Right forelimb (tissue), 1 donor: ENCODE results near the gene PLPP1.
A peak's percentile ranks its signal among the peaks of the same experiment; 100 is the strongest.

Experiments used
- DNase-seq: peaks from one replicate; pipeline ENCODE4 v3.0.0-alpha.2; 2018

The PLPP1 gene

GRCh38 chr5:55534436-55535198 is at the start of gene PLPP1:
Gene PLPP1 (minus strand): TSS chr5:55534964. CDS start chr5:55534629, 335 bp downstream.
- DNase-seq: peak; percentile 97

GRCh38 chr5:55583578-55583977 is 48.8 kb upstream of the PLPP1 start:
- no peak for DNase-seq

- DNase-seq: no peak
Observed at GRCh38 chr5:55582256-55582655, 47.5 kb upstream of the PLPP1 start.

GRCh38 chr5:55580042-55580441 is 45.3 kb upstream of the PLPP1 start:
- DNase-seq: no peak

- DNase-seq: no peak
Observed at GRCh38 chr5:55578771-55579170, 44.0 kb upstream of the PLPP1 start.

DNA sequence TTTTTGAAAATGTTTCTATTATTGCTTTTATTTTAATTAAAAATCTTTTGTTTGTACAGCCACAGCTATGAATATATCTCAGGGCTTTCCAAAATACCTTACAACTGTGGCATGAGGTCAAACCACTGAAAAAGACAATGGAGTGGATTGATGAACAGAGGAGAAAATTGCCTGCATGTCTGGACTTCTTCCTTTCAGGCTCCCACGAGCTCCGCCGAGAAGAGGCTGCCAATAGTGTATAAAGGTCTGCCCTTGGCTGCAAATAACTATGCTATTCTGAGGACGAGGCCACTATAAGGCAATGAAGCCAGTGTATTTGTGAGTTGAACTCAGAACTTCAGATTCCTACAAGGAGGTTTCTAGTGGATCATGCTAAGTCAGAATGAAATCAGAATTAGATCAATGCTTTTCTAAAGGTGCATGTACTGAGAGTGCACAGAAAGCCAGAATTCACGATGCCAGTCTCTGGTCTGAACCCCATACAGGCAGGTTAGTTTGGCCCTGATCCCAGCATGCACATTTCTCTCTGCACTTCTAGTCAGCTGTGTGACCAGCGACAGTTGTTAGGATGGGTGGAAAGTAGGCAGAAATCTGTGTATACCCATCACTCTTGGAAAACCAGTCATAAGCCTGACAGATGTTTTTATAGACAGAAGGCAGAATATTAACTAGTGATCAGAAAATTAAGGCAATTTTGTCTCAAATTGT is 42.7 kb upstream of the PLPP1 start:
- DNase-seq: no peak

DNA sequence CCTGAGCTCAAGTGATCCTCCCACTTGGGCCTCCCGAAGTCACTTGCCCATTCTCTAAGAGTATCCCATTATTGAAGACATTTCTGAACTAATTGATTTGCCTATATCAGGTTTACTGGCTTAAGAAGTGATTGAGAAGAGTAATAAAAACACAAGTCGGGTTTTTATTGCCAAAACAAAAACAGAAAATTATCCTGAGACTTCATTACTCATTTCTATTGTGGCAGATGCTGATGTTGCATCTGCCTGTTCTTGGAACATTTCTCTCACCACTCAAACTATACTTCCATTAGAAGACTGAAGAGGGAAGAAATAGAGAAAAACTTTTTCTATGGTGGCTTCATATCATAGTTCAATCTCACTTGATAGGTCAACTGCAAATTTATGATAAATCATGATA is 41.9 kb upstream of the PLPP1 start:
- no peak for DNase-seq

DNA sequence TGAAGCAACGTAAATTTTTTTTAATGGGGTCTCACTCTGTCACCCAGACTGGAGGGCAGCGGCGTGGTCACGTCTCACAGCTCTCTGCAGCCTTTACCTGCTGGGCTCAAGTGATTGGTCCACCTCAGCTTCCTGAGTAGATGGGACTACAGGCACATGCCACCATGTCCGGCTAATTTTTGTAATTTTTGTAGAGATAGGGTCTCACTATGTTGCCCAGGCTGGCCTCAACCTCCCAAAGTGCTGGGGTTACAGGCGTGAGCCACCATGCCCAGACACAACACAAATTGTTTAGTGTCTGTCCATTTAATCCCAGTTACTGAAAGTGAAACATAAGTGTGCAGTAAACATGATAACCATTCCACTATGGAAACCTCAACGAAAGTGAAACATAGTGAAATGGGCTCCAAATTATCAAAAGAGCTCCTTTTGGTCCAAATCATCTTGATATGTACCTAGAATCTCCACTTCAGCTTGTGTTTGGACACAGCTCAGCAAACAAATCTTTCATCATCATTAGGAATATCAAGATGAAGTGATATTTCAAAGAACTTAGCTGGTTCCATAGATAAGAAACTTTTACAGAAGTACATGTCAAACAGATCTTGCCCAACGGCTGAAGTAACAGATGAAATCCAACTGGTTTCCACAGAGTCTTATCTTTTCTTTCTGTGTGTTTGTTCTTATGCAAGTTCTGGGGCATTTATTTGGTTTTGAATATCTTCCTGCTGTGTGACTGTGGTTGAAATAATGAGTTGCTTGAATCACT is 41.2 kb upstream of the PLPP1 start:
- DNase-seq: no peak

- DNase-seq: no peak
Observed at GRCh38 chr5:55572600-55572999, 37.8 kb upstream of the PLPP1 start.

DNA sequence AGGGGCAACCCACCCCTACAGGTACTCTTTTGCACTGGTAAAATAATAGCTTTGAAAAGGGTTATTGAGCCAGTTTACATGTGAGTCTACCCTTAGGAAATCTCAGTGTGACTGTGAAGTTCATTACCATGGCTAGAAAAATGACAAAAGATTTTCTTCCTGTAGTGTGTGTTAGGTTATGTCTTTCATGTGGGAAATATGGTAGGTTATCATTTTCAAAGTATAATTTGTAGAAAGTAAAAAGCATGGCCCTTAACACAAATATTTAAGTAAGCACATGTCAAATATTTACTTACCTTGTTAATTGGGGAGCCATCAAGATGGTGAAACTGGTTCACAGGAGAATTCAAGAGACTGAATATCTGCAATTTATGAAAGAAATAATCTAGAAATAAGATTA is 37.3 kb upstream of the PLPP1 start:
- no peak for DNase-seq

GRCh38 chr5:55570570-55570969 is 35.8 kb upstream of the PLPP1 start:
- DNase-seq: no peak

- no peak for DNase-seq
Observed at GRCh38 chr5:55570026-55570425, 35.3 kb upstream of the PLPP1 start.

- DNase-seq: no peak
Observed at GRCh38 chr5:55569513-55569865, 34.7 kb upstream of the PLPP1 start.

- DNase-seq: no peak
Observed at GRCh38 chr5:55568654-55569512, 34.1 kb upstream of the PLPP1 start.

DNA sequence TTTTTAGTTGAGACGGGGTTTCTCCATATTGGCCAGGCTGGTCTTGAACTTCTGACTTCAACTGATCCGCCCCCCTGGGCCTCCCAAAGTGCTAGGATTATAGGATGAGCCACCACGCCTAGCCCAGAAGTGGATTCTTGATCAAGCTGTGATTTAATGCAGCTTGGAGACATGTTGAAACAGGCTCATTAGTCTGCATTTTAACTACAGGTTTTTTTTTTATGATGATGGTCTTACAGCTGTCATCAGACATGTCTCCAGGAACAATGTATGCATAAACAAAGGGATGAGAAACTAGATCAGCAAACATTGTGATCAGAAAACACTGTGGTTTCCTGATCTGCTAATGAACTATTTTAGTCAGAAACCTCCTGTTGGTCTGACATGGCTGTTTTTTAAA is 30.0 kb upstream of the PLPP1 start:
- no peak for DNase-seq

DNA sequence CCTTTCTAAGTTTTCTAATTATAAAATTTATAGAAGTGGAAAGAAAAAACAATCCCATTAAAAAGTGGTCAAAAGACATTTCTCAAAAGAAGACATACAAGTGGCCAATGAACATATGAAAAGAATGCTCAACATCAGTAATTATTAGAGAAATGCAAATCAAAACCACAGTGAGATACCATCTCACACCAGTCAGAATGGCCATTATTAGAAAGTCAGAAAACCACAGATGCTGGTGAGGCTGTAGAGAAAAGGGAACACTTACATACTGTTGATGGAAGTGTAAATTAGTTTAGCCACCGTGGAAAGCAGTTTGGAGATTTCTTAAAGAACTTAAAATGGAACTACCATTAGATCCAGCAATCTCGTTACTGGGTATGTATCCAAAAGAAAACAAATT is 23.7 kb upstream of the PLPP1 start:
- no peak for DNase-seq

DNA sequence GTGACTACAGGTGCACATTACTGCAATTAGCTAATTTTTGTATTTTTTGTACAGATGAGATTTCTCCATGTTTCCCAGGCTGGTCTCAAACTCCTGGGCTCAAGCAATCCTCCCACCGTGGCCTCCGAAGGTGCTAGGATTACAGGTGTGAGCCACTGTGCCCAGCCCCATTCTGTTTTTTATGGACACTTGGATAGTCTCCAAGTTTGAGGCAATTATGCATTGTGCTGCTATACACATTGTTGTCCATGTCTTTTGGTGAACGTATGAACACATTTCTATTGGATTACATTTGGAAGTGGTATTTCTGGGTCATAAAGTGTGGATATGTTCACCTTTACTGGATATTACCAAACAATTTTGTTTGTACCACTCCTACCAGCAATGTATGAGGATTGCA is 22.4 kb upstream of the PLPP1 start:
- no peak for DNase-seq

- DNase-seq: no peak
Observed at GRCh38 chr5:55554585-55555202, 19.9 kb upstream of the PLPP1 start.

- no peak for DNase-seq
Observed at GRCh38 chr5:55551904-55552303, 17.1 kb upstream of the PLPP1 start.

DNA sequence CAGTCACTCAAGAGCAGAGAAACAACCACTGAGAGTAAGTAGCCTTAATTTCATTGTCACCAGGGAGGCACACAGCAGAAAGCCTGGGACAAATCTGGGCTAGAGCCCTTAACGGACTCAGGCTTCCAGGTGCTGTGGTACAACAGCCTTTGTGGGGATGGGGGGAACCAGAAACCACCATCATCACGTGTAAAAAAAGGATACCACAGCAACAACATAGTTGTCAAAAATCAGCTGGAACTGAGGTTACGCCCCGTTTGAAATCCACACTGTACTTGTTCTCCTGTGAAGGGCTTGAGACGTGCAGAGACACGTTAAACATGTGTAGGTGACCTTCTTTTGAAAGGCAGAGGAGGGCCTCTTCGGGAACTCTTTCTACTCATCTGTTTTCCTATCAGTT is 16.6 kb upstream of the PLPP1 start:
- DNase-seq: no peak

DNA sequence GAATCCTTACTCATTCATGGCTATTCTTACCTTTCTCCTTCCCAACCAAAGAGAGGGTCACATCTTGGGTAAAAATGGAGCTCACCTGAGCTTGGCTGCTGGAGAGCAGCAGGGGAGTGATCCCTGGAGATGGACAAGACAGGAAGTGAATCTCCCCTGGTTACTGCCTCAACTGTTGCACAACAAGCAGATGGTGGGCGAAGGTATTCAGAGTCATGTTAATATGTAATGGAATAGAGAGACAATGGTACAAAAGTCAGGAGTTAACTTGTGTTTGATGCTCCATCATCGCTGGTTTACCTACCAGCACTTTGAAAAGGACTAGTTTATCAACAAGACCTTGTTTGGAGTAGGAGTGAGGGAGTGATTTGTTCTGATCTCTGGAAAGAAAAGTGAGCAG is 13.0 kb upstream of the PLPP1 start:
- DNase-seq: no peak

DNA sequence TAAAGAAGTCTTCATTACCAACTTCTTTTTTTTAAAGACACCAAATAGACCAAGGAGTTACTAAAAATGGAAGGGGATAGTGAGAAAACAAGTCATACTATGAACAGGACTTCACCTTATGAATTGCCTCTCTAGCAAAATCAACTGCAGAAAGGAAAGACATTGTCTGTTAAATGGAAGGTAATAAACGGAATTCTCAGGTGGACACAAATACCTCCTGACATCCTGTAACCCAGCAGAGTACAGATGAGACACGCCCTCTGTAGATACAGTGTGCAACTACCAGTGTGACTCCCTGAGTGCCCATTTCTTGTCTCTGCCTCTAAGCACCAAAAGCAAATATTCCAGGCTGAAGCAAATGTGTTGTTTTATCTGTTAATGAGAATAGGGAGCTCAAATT is 12.2 kb upstream of the PLPP1 start:
- DNase-seq: no peak
